HUDEP-2 (cell line): Measurements from ENCODE around the gene PLCB2.

Source experiments
- DNase-seq, 76 experiments: peaks; one replicate each; lab custom pipeline; 2025; ENCODE audit not compliant: unreplicated experiment in 76 of 76; lab: John Stamatoyannopoulos, UW

Gene PLCB2

DNA sequence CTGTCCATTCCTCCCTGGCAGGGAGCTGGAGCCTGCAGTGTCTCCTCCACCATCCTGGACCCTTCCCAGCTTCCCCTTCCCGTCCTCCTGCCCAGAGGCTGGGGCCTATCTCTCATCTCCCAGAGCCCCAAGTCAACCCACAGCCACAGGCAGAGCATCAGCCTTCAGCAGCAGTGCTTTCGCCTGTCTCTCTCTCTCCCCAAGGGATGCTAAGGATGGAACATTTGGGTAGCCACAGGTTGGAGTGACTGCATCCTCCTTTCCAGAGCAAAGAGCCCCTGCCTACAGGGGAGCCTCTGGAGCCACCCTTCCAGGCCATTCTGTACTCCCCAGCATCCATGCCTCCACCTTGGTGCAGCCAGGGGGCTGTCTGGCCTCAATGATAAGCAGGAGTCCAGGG, 4.2 kb downstream of the PLCB2 start:
- DNase-seq, result no peak

DNA sequence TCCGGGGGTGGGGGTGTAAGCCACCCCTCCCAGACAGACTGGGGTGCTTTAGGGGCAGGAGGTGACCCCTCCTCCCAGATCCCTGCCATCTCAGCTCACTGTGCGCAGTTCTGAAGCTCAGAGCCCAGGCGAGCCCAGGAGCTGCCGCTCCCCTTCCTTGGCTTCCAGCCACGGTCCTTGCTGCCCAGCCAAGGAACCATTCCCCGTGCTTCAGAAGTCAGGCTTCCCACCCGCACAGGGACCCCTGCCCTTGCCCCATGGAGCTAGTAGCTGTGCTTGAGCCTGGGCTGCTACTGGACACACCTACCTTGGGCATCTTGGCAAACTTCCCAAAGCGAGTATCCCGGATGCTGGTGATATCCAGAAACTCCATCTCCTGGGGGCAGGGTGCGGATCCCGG, 4.8 kb downstream of the PLCB2 start:
- no peak for DNase-seq

DNA sequence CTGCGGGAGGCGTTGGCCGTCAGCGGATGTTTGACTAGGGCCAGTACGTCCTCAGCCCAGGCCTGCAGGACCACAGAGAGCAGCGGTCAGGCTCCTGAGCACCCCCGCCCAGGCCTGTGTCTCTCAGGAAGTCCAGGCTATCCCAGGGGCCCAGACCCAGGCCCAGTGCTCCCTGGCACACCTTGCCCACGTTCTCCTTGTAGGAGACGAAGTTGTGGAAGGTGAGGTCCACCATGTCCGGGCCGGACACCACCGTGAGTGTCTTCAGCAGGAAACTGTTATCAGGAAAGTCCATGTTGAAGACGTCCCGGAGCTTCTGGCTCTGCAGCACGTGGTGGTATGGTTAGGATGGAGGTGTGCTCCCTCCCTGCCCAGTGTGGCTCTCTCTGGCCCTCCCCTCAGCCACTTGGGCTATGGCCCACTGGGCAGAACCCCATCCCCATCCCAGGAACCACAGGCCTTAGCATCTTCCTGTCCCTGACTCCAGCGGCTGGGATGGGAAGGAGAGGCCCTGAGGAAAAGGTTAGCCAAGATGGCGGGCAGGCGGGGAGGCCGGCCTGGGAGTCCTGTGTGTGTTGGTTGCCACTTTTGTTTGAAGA, 5.3 kb downstream of the PLCB2 start:
- no peak for DNase-seq

DNA sequence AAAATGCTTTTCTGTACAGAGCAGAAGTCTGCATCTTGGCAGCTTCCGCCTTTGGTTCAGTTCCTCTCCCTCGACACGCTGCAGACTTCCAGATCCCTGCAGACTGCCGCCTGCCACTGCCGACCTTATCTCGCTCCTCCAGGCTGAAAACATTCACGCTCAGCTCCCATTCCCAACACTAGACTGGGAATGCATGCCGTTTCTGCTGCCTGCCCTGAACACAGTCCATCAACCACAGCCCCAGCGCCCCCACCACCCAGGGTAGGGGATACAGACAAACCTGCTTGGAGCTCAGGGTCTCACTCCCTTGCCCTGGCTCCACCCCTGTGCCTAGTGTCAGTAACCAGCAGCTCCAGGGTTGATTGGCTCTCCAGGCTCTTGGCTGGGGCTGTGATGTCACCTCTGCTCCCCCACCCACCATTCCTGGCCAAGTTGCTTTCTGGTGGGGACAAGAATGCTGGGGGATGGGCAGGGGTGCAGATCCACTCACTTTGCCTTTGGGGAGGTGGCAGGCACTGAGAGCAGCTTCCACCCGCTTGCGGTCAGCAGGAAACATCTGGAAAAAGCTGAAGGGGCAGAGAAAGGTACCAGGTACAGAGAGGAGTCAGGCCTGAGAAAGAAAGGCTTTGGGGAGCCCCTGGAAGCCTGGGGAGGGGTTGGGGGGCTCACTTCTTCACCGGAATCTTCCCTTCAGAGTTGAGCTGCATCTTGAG, 6.1 kb downstream of the PLCB2 start:
- DNase-seq, result no peak

- DNase-seq, result no peak
Observed at GRCh38 chr15:40300771-40301170, 7.0 kb downstream of the PLCB2 start.

DNA sequence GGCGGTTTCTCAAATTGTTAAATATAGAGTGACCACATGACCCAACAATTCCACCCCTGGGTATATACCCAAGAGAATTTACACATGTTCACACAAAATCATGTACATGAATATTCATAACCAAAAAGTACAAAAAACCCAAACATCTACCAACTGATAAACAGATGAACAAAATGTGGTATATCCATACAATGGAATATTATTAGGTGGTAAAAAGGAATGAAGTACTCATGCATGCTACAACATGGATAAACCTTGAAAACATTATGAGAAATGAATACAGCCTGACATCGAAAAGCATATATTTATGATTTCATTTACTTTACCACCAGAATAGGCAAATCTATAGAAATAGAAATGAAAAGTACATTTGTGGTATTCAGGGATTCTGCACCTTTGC, 7.4 kb downstream of the PLCB2 start:
- no peak for DNase-seq

- no peak for DNase-seq
Observed at GRCh38 chr15:40298216-40298935, 9.4 kb downstream of the PLCB2 start.

DNA sequence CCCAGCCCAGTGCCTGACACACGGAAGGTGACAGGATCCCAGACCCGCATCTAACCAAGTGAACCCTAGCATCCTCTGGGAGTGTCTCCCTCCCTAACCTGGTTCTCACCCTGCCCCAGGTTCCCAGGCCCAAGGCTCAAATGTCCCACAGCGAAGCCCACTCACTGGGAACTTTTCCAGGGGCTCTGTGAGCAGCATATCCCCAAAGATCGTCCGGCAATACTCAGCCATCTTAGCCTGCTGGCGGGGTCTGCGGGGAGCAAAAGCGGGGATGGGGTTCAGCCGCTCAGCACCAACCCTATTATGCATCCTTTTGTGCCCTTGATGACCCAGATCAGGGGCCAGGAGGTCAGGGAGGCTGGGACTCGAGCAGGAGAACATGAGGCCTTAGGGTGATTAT, 10.4 kb downstream of the PLCB2 start:
- DNase-seq, result no peak

- DNase-seq, result no peak
Observed at GRCh38 chr15:40296561-40297230, 11.0 kb downstream of the PLCB2 start.

DNA sequence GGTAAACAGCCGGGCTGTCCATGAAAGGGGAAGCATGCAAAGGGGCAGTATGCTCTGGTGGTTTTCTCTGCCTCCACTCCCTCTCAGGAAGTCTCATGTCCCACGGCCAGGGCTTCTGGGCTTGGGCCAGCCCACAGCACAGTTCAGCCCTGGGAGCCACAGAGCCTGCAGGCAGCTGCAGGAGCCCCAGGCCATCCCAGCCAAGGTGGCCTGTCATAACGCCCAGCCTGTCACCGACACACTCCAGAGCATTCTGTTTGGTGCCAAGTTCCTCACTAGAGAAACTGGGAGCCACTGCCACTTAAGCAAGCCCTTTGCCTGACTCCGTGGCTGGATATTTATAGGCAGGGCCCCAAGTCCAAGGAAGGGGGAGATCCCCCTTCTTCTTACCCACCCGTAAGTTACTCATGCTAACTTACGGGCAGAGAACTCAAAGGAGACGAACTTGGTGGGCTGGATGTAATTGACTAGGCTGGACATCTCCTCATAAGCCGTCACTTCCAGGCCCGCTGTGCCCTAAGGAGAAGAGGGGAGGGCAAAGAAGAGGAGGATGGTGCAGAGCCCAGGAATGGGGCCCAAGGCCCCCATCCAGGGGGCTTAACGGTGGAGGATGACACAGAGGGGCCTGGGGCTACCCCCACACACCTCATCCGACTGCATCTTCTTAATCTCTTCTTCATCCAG, 11.7 kb downstream of the PLCB2 start:
- DNase-seq, result no peak

GRCh38 chr15:40295297-40295696, 12.4 kb downstream of the PLCB2 start:
- DNase-seq, result no peak

DNA sequence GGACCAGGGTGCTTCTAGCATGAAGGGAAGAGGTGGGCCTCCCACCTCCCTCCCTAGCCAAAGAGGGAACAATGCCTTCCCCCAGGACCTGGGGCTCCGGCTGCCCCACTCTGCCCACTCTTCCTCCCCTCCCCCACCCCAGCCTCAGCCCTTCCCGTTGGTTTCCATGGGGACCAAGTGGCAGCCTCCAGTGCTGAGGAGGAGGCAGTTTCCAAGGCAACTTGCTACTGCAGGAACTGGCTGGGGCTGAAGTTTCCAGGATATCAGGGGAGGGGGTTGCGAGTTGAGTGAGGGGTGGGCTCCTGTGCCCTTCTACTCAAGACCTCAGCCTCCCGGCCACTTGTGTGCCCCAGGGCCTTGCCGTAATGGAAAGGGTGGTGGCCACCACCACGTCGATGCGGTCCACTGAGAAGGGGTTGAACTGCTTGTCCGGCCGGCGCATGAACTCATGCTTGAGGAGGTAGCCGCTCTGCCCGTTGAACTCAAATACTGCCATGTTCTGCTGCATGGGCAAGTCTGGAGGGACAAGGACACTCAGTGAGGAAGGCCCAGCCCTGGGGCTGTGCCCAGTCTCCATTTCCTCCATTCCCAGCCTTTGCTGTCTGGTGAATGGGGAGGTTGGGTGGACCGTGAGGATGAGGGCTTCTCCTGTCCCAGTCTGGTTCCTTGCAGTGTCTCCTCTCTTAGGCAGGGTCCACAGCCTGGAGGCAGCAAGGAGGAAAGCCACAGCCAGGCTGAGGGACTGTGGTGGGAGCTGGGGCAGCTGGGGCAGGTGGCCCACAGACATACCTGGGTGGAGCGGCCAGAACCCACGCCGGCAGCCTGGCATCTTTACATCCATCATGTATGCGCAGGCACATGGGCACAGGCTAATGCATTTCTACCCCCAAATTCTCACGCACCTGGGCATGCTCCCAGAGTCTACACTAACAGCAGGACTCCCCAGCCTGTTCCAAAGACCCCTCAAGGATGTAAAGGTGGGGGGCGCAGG, 13.5 kb downstream of the PLCB2 start:
- no peak for DNase-seq

GRCh38 chr15:40293006-40293405, 14.7 kb downstream of the PLCB2 start:
- no peak for DNase-seq

- DNase-seq, result no peak
Observed at GRCh38 chr15:40292246-40292645, 15.5 kb downstream of the PLCB2 start.

GRCh38 chr15:40290918-40291574, 16.7 kb downstream of the PLCB2 start:
- no peak for DNase-seq

GRCh38 chr15:40290545-40290917, 17.2 kb downstream of the PLCB2 start:
- DNase-seq, result no peak

DNA sequence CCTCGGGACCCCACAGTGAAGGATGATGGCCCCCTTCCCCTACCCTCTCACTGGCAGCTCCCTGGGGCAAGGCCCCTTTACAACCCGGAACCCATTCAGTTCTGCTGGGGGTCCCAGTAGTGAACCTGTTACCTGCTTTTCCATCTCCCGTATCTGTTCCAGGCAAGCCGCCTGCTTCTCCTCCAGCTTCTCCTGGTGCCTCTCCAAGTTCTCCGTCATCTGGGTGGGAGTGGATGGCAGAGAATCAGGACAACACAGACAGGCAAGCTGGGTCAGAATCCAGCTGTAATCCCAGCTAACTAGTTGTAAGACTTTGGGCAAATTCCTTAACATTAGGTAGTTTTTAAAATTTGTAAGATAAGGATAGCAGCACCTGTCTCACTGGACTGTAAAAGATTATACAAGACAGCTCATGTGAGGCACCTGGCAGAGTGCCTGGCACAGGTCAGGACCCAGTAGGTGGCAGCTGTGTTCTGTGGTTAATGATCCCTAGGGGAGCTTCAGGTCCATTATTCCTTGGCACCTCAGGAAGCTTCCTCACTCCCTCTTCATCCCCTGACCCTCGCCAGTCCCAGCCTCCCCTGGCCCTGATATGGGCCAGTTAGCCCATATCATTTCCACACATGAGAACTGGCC, 18.5 kb downstream of the PLCB2 start:
- no peak for DNase-seq

- no peak for DNase-seq
Observed at GRCh38 chr15:40287968-40288367, 19.8 kb downstream of the PLCB2 start.

DNA sequence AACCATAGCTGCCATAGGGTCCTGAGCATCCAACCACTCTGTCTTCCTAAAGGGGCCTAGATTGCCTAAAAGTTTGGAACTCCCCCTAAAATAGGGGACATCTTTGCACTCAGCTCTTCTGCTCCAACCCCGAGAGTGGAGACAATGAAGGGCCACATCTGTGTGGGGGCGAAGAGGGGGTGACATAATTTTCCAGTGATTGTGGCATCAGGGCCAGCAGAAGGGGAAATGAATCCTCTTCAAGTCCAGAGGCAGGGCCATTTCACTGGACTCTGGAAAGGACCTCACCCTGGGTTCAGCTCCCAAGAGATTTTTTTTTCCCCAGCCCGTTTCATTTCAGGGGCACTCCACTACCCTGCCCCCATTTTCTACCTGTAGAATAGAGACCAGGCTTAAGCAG, 20.2 kb downstream of the PLCB2 start:
- no peak for DNase-seq
